ENCODE results near the gene PDXK. TPM values are rescaled to one million over a fixed set of nuclear protein-coding genes. Genes with fewer than 3 reads are reported as not detected.
A peak's percentile ranks its signal among the peaks of the same experiment; 100 is the strongest.

PDXK gene
- total RNA-seq, 2 donors from 2014 or later, result 33.7 to 68.9 TPM

GRCh38 chr21:43717166-43717853, 1.6 kb upstream of the PDXK start:
- Histone ChIP-seq H3K4me3 (no peak overlapping the region), H3K27me3 (no peaks in the 10 kb centered on the region), H3K9me3 (no peaks in the 10 kb centered on the region), H3K4me1 (peaks cover 40% of the 10 kb centered on the region), H3K27ac (no peak overlapping the region), H3K36me3 (replicated peaks in 1 of 2; ENCODE audit: insufficient read depth in 1 of 2, low read depth in 2 of 2) (no peaks in the 10 kb centered on the region)
- intact Hi-C loops (cut with DNase I), result no loop called here
- WGBS, 2 donors, result 92% methylated on average over 13 of the region's 13 CpGs
- TF ChIP-seq CTCF (IDR thresholded peaks at IDR 0.05) (no peak), POLR2A (IDR thresholded peaks at IDR 0.05) (no peak)
- ATAC-seq (no peak), DNase-seq (no peak)

GRCh38 chr21:43717967-43718871, 710 bp upstream of the PDXK start:
- ATAC-seq, result no peak
- Histone ChIP-seq H3K36me3 (replicated peaks in 1 of 2; ENCODE audit: insufficient read depth in 1 of 2, low read depth in 2 of 2) (no peaks in the 10 kb centered on the region), H3K4me1 (peaks cover 35% of the 10 kb centered on the region), H3K27ac (peak overlapping the region; percentile 73 to 96 (median 95)), H3K9me3 (no peaks in the 10 kb centered on the region), H3K27me3 (no peaks in the 10 kb centered on the region), H3K4me3 (peak overlapping the region; percentile 31 to 61)
- 29 to 72% methylated on average over 21 to 66 of the region's 70 CpGs for WGBS, 2 donors
- TF ChIP-seq POLR2A (IDR thresholded peaks at IDR 0.05) (no peak), CTCF (IDR thresholded peaks at IDR 0.05) (no peak)
- DNase-seq, result peak in 1 of 4 donors; percentile 42
- intact Hi-C loops (cut with DNase I), result no loop called here

GRCh38 chr21:43719748-43720538, 1.0 kb downstream of the PDXK start:
- WGBS, 2 donors, result 6% methylated on average over 14 to 45 of the region's 49 CpGs
- Histone ChIP-seq H3K27me3 (no peaks in the 10 kb centered on the region), H3K4me3 (peak overlapping the region; percentile 59 to 96), H3K27ac (peak overlapping the region; percentile 85 to 96 (median 95)), H3K9me3 (no peaks in the 10 kb centered on the region), H3K4me1 (peaks cover 53% of the 10 kb centered on the region), H3K36me3 (replicated peaks in 1 of 2; ENCODE audit: insufficient read depth in 1 of 2, low read depth in 2 of 2) (no peaks in the 10 kb centered on the region)
- TF ChIP-seq CTCF (IDR thresholded peaks at IDR 0.05) (no peak), POLR2A (IDR thresholded peaks at IDR 0.05) (no peak)
- DNase-seq (peak in 3 of 4 donors; percentile 35 to 48 (median 41)), ATAC-seq (peak; percentile 13)
- intact Hi-C loops (cut with DNase I), result no loop called here

GRCh38 chr21:43720539-43721166, 1.7 kb downstream of the PDXK start:
- no peak for ATAC-seq
- H3K36me3 ChIP-seq (replicated peaks in 1 of 2; ENCODE audit: insufficient read depth in 1 of 2, low read depth in 2 of 2), result no peaks in the 10 kb centered on the region
- no peak for TF ChIP-seq CTCF (IDR thresholded peaks at IDR 0.05)
- TF ChIP-seq POLR2A (IDR thresholded peaks at IDR 0.05), result no peak
- peak overlapping the region; percentile 85 to 96 (median 95) for H3K27ac ChIP-seq
- intact Hi-C loops (cut with DNase I), result no loop called here
- peaks cover 60% of the 10 kb centered on the region for H3K4me1 ChIP-seq
- no peaks in the 10 kb centered on the region for H3K9me3 ChIP-seq
- DNase-seq, result no peak
- H3K27me3 ChIP-seq, result no peaks in the 10 kb centered on the region
- 38 to 48% methylated on average over 14 to 16 of the region's 16 CpGs for WGBS, 2 donors
- peak overlapping the region in 1 of 2 donors; percentile 59 for H3K4me3 ChIP-seq

All from body of pancreas (tissue), 4 donors.